C4-2B (cell line): ENCODE measurements around the gene DNAJA4.

ENCODE experiments used
- H3K27ac ChIP-seq: fragments of 450-650 bp; 2 replicates; pipeline ENCODE4 v1.5.1; 2017
- CTCF ChIP-seq: fragments of 450-650 bp; conservative IDR thresholded peaks from 2 replicates; pipeline ENCODE4 v1.5.1; 2017; ENCODE audit warnings: mild to moderate bottlenecking
- ZFX ChIP-seq: fragments of 450-650 bp; IDR thresholded peaks from 2 replicates; pipeline ENCODE4 v1.6.1; 2017

The DNAJA4 gene

GRCh38 chr15:78321041-78321570 is 56.7 kb downstream of the DNAJA4 start:
- TF ChIP-seq ZFX (no peak), CTCF (no peak)
- H3K27ac ChIP-seq, result no peak overlapping the region

GRCh38 chr15:78321786-78322185 is 57.4 kb downstream of the DNAJA4 start:
- no peak overlapping the region for H3K27ac ChIP-seq
- TF ChIP-seq CTCF (no peak), ZFX (no peak)

DNA sequence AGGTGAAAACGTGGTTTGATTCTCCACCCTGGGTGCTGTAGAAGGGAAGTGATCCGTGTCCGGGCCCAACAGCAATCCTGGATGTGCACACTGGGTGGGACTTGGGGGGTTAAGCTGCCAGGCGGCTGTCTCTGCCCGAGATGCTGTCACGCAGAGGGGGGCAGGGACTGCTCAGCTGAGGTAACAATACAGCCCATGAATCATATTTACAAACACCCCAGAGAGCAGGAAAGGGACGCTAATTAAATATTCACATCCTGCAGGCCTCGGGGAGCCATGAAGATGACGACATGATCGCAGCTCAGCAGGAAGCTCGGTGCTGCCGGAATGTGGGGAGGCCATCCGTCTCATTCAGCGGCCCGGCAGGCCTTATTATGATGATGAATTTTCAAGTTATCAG is 57.9 kb downstream of the DNAJA4 start:
- TF ChIP-seq ZFX, result no peak
- no peak overlapping the region for H3K27ac ChIP-seq

- H3K27ac ChIP-seq, result no peak overlapping the region
- TF ChIP-seq CTCF, result no peak
- no peak for TF ChIP-seq ZFX
Measured at GRCh38 chr15:78322724-78323521, 58.6 kb downstream of the DNAJA4 start.

DNA sequence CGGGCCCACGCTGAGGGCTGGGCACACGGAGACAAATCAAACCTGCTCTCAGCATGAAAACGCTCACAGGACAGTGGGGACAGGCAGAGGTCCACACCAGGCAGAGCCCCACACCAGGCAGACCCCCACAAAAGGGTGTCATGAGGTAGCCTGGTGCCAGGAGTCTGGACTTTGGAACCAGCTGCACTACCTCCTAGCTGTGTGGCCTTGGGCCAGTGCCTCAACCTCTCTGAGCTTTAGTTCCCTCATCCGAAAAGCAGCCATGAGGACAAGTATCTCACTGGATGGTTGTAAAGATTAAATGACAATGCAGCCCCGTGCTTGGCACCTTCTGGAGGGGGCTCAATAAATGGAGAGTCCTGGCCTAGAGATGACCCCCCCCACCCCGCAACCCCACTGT is 59.3 kb downstream of the DNAJA4 start:
- TF ChIP-seq ZFX (no peak), CTCF (no peak)
- no peak overlapping the region for H3K27ac ChIP-seq

GRCh38 chr15:78324144-78324543 is 59.8 kb downstream of the DNAJA4 start:
- H3K27ac ChIP-seq, result no peak overlapping the region

GRCh38 chr15:78325092-78325843 is 60.9 kb downstream of the DNAJA4 start:
- no peak overlapping the region for H3K27ac ChIP-seq
- TF ChIP-seq ZFX, result no peak
- no peak for TF ChIP-seq CTCF

More at GRCh38 chr15:78324144-78324543, 59.8 kb downstream of the DNAJA4 start:
- TF ChIP-seq CTCF, result no peak
- TF ChIP-seq ZFX, result no peak
